Prostate gland (tissue), 2 donors: ENCODE results near the gene PLIN5. TPM values are rescaled to one million over a fixed set of nuclear protein-coding genes. Genes with fewer than 3 reads are reported as not detected.

ENCODE experiments used
- DNase-seq: peaks from one replicate; pipeline ENCODE4 v3.0.0-alpha.2; 2019; ENCODE audit warnings: low spot score
- H3K27ac ChIP-seq, 2 donors: fragments of 200-600 bp; sonication (generic); 2 replicates each; pipeline ENCODE4 v1.5.1; 2017 to 2019
- H3K27me3 ChIP-seq: fragments of 200-600 bp; sonication (generic); replicated peaks from 2 replicates; pipeline ENCODE4 v1.5.1; 2019; ENCODE audit not compliant: insufficient read depth
- H3K36me3 ChIP-seq, 2 donors: fragments of 200-600 bp; sonication (generic); 1 replicate in 1 of 2; 2 replicates in 1 of 2; pipeline versions ENCODE4 v1.5.1 to v1.8.1; 2017 to 2019
- H3K4me1 ChIP-seq: fragments of 200-600 bp; sonication (generic); replicated peaks from 2 replicates; pipeline ENCODE4 v1.5.1; 2019
- H3K4me3 ChIP-seq, 2 donors: fragments of 200-600 bp; sonication (generic); 2 replicates each; pipeline ENCODE4 v1.5.1; 2017 to 2019
- H3K9me3 ChIP-seq: fragments of 200-600 bp; sonication (generic); 2 replicates; pipeline ENCODE4 v1.5.1; 2017
- CTCF ChIP-seq, 4 experiments: fragments of 200-600 bp in 2 of 4; fragments of 450-650 bp in 2 of 4; sonication (generic) in 2 of 4; IDR thresholded peaks; 1 replicate in 3 of 4; 2 replicates in 1 of 4; pipeline ENCODE4 v1.5.1; 2016 to 2019; ENCODE audit warnings: antibody characterized with exemption in 4 of 4, mild to moderate bottlenecking in 2 of 4, moderate library complexity in 2 of 4
- POLR2A ChIP-seq: fragments of 450-650 bp; IDR thresholded peaks from one replicate; pipeline ENCODE4 v1.6.1; 2016; ENCODE audit warnings: antibody characterized with exemption, mild to moderate bottlenecking
- POLR2AphosphoS5 ChIP-seq: sonication (generic); formaldehyde crosslinking; IDR thresholded peaks from one replicate; pipeline ENCODE4 v1.6.1; 2017; ENCODE audit warnings: antibody characterized with exemption
- WGBS: methylation state at CpG from one replicate; pipeline ENCODE4 v1.1.5; 2018; 5-methylcytosine and 5-hydroxymethylcytosine counted together
- intact Hi-C: fragments of 100-400 bp; cut with DNase I; formaldehyde crosslinking; loops from one replicate; pipeline ENCODE4 v1.14.2; 2022
- total RNA-seq, 2 donors: library from RNA; depleted of rRNA; stranded (reverse); fragments of >200 nt; gene quantifications; one replicate each; pipeline ENCODE4 v1.1.0, GENCODE V29; 2016

The PLIN5 gene
- total RNA-seq, 2 donors from 2014 or later, result 23.2 to 26.8 TPM

DNA sequence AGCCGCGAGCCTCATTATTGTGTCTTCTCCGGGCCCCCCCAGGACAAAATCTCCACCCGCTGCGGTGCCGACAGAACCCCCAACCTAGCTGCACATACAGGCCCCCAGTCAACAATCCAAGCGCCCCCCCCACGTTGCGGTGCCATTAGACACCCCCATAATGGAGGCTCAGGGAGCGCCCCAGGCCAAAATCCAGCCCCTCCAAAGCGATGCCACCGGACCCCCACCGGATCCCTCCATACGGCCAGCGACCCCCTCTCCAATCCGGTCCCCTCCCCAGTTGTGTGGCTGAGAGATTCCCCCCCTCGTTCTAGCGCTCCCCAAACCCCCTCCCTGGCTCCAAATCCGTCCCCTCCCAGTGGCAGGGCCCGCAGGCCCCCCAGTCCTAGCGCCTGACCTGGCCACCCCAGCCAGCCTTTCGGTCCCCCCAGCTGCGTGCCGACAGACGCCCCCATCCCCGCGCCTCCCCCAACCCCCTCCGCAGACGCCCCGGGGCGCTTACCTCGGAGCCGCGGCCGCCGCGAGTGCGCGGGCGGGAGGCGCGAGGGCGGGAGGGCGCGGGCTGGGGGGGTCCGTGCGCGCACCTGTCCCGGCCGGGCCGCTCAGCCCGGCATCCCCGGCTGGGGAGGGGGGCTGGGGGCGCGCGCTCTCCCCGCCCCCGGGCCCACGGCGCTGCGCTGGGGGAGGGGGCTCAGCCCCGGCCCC is 46.1 kb upstream of the PLIN5 start:
- Histone ChIP-seq H3K4me1 (peaks cover 6% of the 10 kb centered on the region), H3K36me3 (no peaks in the 10 kb centered on the region), H3K27ac (no peak overlapping the region), H3K4me3 (peak overlapping the region; percentile 9 to 25), H3K27me3 (peaks cover 17% of the 10 kb centered on the region), H3K9me3 (no peaks in the 10 kb centered on the region)
- WGBS, result under 1% methylated on average over 55 of the region's 62 CpGs
- TF ChIP-seq POLR2A (no peak), CTCF (IDR thresholded peaks at IDR 0.05) (no peak), POLR2AphosphoS5 (no peak)
- no peak for DNase-seq
- intact Hi-C loops, result no loop called here

DNA sequence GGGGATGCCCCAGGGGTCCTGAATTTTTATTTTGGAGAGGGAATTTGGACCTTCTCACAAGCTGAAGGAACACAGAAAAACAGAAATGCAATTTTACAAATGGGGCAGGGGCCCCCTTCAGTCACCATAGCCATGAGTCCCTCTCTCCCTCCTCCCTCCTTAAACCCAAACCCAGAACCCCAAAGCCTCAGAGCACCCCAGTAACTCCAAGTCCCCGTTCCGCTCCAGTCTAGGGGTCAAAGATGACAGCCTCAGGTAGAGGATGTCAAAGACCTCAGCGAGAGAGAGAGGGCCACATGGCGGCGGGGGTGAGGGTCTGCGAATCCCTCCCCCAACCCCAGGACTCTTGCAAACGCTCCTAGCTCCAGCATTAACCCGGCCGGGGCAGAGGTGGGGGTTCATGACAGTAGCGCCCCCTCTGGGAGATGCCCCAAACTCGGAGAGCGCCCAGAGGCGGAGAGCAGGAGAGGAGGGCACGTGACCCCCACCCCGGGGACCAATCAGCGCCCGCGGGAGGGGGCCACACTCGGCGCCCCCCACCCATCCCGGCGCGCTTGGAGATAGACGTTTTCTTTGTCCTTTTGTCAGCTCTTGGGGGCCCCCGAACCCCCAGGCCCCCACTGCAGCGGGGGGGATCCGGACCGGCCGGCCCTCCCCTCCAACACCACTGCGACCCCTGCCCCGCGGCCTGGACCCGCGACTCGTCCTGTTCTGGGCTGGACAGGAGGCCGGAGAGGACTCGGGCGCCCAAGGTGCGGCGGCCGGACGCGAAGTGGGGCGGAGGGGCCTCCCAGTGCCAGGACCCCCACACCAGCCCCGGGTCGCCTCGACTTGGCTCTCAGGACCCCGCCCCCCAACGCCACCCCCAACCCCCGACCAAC is 45.2 kb upstream of the PLIN5 start:
- Histone ChIP-seq H3K36me3 (no peaks in the 10 kb centered on the region), H3K27ac (no peak overlapping the region), H3K4me1 (peaks cover 6% of the 10 kb centered on the region), H3K9me3 (no peaks in the 10 kb centered on the region), H3K4me3 (peak overlapping the region; percentile 9 to 25), H3K27me3 (peaks cover 17% of the 10 kb centered on the region)
- TF ChIP-seq POLR2AphosphoS5, result no peak
- no peak for TF ChIP-seq CTCF (IDR thresholded peaks at IDR 0.05)
- TF ChIP-seq POLR2A, result no peak
- DNase-seq, result no peak
- intact Hi-C loops, result no loop called here
- 10% methylated on average over 28 of the region's 50 CpGs for WGBS

DNA sequence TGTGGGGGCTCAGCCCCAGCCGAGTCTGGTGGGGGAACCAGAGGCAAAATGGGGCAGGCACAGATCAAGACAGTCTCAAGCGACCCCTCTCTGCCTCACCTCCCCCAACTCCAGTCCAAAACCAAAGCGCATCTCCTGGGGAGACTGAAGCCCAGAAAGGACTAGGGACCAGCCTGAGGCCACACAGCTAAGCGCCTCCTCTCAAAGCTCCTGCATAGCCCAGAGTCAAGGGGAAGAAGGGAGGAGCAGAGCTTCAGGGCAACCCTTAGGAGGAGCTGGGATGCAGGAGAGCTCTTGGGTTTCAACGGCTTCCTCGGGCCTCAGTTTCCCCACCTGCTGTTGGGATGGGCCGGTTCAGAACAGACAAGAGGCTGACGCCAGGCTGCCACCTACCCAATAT is 44.4 kb upstream of the PLIN5 start:
- DNase-seq, result no peak
- TF ChIP-seq CTCF (IDR thresholded peaks at IDR 0.05), result no peak
- no peak for TF ChIP-seq POLR2A
- TF ChIP-seq POLR2AphosphoS5, result no peak
- peaks cover 13% of the 10 kb centered on the region for H3K27me3 ChIP-seq
- whole genome bisulfite sequencing, result 80% methylated on average over 8 of the region's 8 CpGs
- intact Hi-C loops, result loop anchor here (5.0 kb wide), 1 partner anchor 58 kb away; the partner anchor contains the start of gene TNFAIP8L1
- no peaks in the 10 kb centered on the region for H3K36me3 ChIP-seq
- H3K4me3 ChIP-seq, result no peak overlapping the region
- H3K4me1 ChIP-seq, result peaks cover 2% of the 10 kb centered on the region
- H3K27ac ChIP-seq, result no peak overlapping the region
- no peaks in the 10 kb centered on the region for H3K9me3 ChIP-seq

DNA sequence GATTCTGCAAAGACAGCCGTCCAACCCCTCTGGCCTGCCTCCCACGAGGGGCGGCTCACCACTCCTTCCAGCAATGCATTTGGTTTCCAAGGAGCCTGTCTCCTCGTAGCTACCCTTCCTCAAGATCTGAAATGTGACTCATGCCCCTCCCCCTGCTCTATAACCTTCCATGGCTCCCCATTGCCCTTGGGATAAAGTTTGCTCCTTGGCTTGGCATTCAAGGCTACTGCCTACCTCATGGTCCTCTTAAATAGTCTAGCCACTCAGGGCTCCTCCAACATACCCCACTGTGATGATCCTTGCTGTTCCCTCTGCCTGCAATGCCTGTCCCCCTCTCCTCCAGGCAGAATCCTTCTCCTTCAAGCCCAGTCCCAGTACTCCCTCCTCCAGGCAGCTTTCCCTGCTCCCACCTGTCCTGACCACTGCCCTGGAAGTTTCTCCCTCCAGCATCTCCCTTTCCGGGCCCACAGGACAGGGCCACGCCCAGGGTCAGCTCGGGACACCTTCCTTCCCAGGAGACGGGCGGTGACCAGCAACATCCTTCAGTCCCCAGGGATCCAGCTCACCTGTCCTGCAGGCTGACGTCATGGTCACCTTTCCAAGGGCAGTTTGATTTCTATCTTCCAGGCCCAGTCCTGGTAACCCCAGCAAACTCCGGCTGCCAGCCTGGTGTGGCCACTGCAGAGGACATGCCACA is 43.7 kb upstream of the PLIN5 start:
- WGBS, result 70% methylated on average over 11 of the region's 11 CpGs
- H3K9me3 ChIP-seq, result no peaks in the 10 kb centered on the region
- H3K4me3 ChIP-seq, result no peak overlapping the region
- H3K27me3 ChIP-seq, result peaks cover 10% of the 10 kb centered on the region
- intact Hi-C loops, result loop anchor here (5.0 kb wide), 1 partner anchor 59 kb away; the partner anchor contains the start of gene TNFAIP8L1
- no peaks in the 10 kb centered on the region for H3K36me3 ChIP-seq
- no peak for DNase-seq
- no peaks in the 10 kb centered on the region for H3K4me1 ChIP-seq
- TF ChIP-seq POLR2A, result no peak
- TF ChIP-seq POLR2AphosphoS5, result no peak
- no peak for TF ChIP-seq CTCF (IDR thresholded peaks at IDR 0.05)
- no peak overlapping the region for H3K27ac ChIP-seq
